ENCODE measurements around the gene LCMT1.

DNA sequence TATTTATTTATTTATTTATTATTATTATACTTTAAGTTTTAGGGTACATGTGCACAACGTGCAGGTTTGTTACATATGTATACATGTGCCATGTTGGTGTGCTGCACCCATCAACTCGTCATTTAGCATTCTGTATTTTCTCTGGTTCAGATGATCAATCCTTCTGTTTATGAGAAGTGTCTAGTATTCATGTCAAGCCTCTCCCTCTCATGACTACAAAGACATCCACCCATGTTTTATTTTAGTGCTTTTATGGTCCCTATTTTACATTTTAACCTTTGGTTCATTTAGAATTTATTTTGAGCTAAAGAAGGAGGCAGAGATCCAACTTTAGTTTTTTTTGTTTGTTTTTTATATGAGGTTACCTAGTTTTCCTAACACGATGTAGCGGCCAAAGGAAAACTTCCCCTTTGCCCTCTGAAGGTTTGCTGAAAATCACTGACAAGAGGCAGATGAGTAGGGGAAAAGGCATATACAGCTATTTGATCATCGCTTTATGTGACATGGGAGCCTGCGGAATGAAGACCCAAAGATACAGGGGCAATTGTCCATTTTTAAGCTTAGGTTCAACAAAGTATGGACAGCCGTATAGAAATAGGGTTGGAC lies 82.8 kb downstream of the LCMT1 start:
- TF ChIP-seq PBX3 (CRISPR knock-in tag; IDR thresholded peaks at IDR 0.05; ENCODE audit: borderline replicate concordance) (no peak), SIN3A (IDR thresholded peaks at IDR 0.05; ENCODE audit: borderline replicate concordance, low read depth, low read length) (no peak), KDM2A (CRISPR knock-in tag; IDR thresholded peaks at IDR 0.05; ENCODE audit: borderline replicate concordance, low read depth) (no peak), GABPA (IDR thresholded peaks at IDR 0.05; ENCODE audit: low read depth, low read length) (no peak), GABPA (CRISPR knock-in tag; IDR thresholded peaks at IDR 0.05; ENCODE audit: low read depth) (no peak), ZNF3 (CRISPR knock-in tag; IDR thresholded peaks at IDR 0.05) (no peak), CBX5 (CRISPR knock-in tag; IDR thresholded peaks at IDR 0.05; ENCODE audit: borderline replicate concordance) (no peak), USF2 (IDR thresholded peaks at IDR 0.05; ENCODE audit: low read depth, low read length) (no peak), USF2 (CRISPR knock-in tag; IDR thresholded peaks at IDR 0.05; ENCODE audit: borderline replicate concordance) (no peak), TAF1 (CRISPR knock-in tag; IDR thresholded peaks at IDR 0.05) (no peak)
- TF ChIP-seq, protein P1, sequence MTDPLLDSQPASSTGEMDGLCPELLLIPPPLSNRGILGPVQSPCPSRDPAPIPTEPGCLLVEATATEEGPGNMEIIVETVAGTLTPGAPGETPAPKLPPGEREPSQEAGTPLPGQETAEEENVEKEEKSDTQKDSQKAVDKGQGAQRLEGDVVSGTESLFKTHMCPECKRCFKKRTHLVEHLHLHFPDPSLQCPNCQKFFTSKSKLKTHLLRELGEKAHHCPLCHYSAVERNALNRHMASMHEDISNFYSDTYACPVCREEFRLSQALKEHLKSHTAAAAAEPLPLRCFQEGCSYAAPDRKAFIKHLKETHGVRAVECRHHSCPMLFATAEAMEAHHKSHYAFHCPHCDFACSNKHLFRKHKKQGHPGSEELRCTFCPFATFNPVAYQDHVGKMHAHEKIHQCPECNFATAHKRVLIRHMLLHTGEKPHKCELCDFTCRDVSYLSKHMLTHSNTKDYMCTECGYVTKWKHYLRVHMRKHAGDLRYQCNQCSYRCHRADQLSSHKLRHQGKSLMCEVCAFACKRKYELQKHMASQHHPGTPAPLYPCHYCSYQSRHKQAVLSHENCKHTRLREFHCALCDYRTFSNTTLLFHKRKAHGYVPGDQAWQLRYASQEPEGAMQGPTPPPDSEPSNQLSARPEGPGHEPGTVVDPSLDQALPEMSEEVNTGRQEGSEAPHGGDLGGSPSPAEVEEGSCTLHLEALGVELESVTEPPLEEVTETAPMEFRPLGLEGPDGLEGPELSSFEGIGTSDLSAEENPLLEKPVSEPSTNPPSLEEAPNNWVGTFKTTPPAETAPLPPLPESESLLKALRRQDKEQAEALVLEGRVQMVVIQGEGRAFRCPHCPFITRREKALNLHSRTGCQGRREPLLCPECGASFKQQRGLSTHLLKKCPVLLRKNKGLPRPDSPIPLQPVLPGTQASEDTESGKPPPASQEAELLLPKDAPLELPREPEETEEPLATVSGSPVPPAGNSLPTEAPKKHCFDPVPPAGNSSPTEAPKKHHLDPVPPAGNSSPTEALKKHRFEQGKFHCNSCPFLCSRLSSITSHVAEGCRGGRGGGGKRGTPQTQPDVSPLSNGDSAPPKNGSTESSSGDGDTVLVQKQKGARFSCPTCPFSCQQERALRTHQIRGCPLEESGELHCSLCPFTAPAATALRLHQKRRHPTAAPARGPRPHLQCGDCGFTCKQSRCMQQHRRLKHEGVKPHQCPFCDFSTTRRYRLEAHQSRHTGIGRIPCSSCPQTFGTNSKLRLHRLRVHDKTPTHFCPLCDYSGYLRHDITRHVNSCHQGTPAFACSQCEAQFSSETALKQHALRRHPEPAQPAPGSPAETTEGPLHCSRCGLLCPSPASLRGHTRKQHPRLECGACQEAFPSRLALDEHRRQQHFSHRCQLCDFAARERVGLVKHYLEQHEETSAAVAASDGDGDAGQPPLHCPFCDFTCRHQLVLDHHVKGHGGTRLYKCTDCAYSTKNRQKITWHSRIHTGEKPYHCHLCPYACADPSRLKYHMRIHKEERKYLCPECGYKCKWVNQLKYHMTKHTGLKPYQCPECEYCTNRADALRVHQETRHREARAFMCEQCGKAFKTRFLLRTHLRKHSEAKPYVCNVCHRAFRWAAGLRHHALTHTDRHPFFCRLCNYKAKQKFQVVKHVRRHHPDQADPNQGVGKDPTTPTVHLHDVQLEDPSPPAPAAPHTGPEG (CRISPR knock-in tag; IDR thresholded peaks at IDR 0.05): no peak
